CD14-positive monocyte (primary cell): ENCODE measurements around the gene GGTLC2. TPM values are rescaled to one million over a fixed set of nuclear protein-coding genes. Genes with fewer than 3 reads are reported as not detected.

Experiments
- DNase-seq, 3 donors: peaks; one replicate each; pipeline ENCODE4 v3.0.0-alpha.2; 2011 to 2022
- H2AFZ ChIP-seq: 2 replicates; pipeline ENCODE4 v1.6.0; 2012; ENCODE audit warnings: mild to moderate bottlenecking, low read depth, low read length, inconsistent platforms; ENCODE audit not compliant: insufficient read depth, poor library complexity, severe bottlenecking
- H3K27ac ChIP-seq, 2 donors: 1 replicate in 1 of 2; 2 replicates in 1 of 2; pipeline ENCODE4 v1.5.1; 2012 to 2013; ENCODE audit warnings: low read length in 2 of 2, control low read depth in 1 of 2, inconsistent platforms in 1 of 2, low read depth in 1 of 2, mild to moderate bottlenecking in 1 of 2
- H3K27me3 ChIP-seq, 2 donors: one replicate each; pipeline versions ENCODE4 v1.6.0 to v1.6.1; 2011 to 2013; ENCODE audit warnings: low read length in 2 of 2; ENCODE audit not compliant: control insufficient read depth in 2 of 2, insufficient read depth in 2 of 2
- H3K36me3 ChIP-seq, 2 donors: replicated peaks in 1 of 2; 1 replicate in 1 of 2; 2 replicates in 1 of 2; pipeline versions ENCODE4 v1.5.1 to v1.6.1; 2012 to 2013; ENCODE audit warnings: low read length in 2 of 2, control low read depth in 1 of 2, inconsistent platforms in 1 of 2, mild to moderate bottlenecking in 1 of 2; ENCODE audit not compliant: insufficient read depth in 2 of 2, control insufficient read depth in 1 of 2
- H3K4me1 ChIP-seq, 2 donors: 1 replicate in 1 of 2; 2 replicates in 1 of 2; pipeline versions ENCODE4 v1.5.1 to v1.6.1; 2012 to 2013; ENCODE audit warnings: low read length in 2 of 2, control low read depth in 1 of 2, inconsistent platforms in 1 of 2, mild to moderate bottlenecking in 1 of 2, moderate library complexity in 1 of 2; ENCODE audit not compliant: insufficient read depth in 2 of 2, control insufficient read depth in 1 of 2
- H3K4me2 ChIP-seq: replicated peaks from 2 replicates; pipeline ENCODE3; 2012; ENCODE audit warnings: low read length, moderate library complexity, mild to moderate bottlenecking; ENCODE audit not compliant: poor library complexity, severe bottlenecking; ENCODE audit errors: extremely low read depth
- H3K4me3 ChIP-seq, 3 experiments: fragments of 200-600 bp in 1 of 3; sonication (generic) in 1 of 3; replicated peaks in 1 of 3; 1 replicate in 2 of 3; 2 replicates in 1 of 3; pipeline ENCODE4 v1.5.1; 2011 to 2013; ENCODE audit warnings: low read length in 3 of 3, mild to moderate bottlenecking in 3 of 3, control low read depth in 2 of 3, low read depth in 2 of 3, inconsistent platforms in 1 of 3, moderate library complexity in 1 of 3
- H3K79me2 ChIP-seq: 2 replicates; pipeline ENCODE4 v1.6.0; 2012; ENCODE audit warnings: mild to moderate bottlenecking, control low read depth, inconsistent platforms, low read length, moderate library complexity; ENCODE audit not compliant: insufficient read depth
- H3K9ac ChIP-seq: 2 replicates; pipeline ENCODE4 v1.6.0; 2017; ENCODE audit warnings: low read length, mild to moderate bottlenecking; ENCODE audit not compliant: insufficient read depth, poor library complexity, severe bottlenecking
- H3K9me3 ChIP-seq, 2 donors: replicated peaks in 1 of 2; 1 replicate in 1 of 2; 2 replicates in 1 of 2; pipeline versions ENCODE4 v1.5.1 to v1.6.1; 2012 to 2013; ENCODE audit warnings: low read length in 2 of 2, control low read depth in 1 of 2; ENCODE audit not compliant: control insufficient read depth in 1 of 2, insufficient read depth in 1 of 2
- H4K20me1 ChIP-seq: 2 replicates; pipeline ENCODE4 v1.6.0; 2012; ENCODE audit warnings: mild to moderate bottlenecking, low read length, control low read depth, moderate library complexity; ENCODE audit not compliant: insufficient read depth
- H3K27ac Mint-ChIP-seq, 7 donors: one replicate each; pipeline ENCODE4 v1.8.0; 2020; ENCODE audit warnings: mild to moderate bottlenecking in 7 of 7, mixed read lengths in 7 of 7, moderate library complexity in 6 of 7, inconsistent platforms in 2 of 7
- H3K27me3 Mint-ChIP-seq, 3 donors: one replicate each; pipeline ENCODE4 v1.8.0; 2021 to 2022; ENCODE audit warnings: low read depth in 3 of 3, mild to moderate bottlenecking in 3 of 3, mixed read lengths in 3 of 3, moderate library complexity in 3 of 3, inconsistent platforms in 1 of 3
- H3K36me3 Mint-ChIP-seq, 2 donors: one replicate each; pipeline ENCODE4 v1.8.0; 2020; ENCODE audit warnings: mixed read lengths in 2 of 2, inconsistent platforms in 1 of 2, mild to moderate bottlenecking in 1 of 2
- H3K4me1 Mint-ChIP-seq: one replicate; pipeline ENCODE4 v1.8.0; 2020; ENCODE audit warnings: mild to moderate bottlenecking, mixed read lengths
- H3K4me3 Mint-ChIP-seq, 2 donors: one replicate each; pipeline ENCODE4 v1.8.0; 2020; ENCODE audit warnings: mild to moderate bottlenecking in 2 of 2, mixed read lengths in 2 of 2, moderate library complexity in 1 of 2
- H3K9me3 Mint-ChIP-seq, 7 donors: one replicate each; pipeline ENCODE4 v1.8.0; 2020 to 2022; ENCODE audit warnings: mixed read lengths in 7 of 7, mild to moderate bottlenecking in 6 of 7, moderate library complexity in 6 of 7, inconsistent platforms in 2 of 7
- CTCF ChIP-seq: fragments of 200-600 bp; IDR thresholded peaks from one replicate; pipeline ENCODE4 v1.8.0; 2022; ENCODE audit warnings: antibody characterized with exemption, mild to moderate bottlenecking
- WGBS: methylation state at CpG from one replicate; pipeline ENCODE4 v1.1.5; 2013; ENCODE audit warnings: missing lambda C conversion rate; ENCODE audit not compliant: insufficient coverage; 5-methylcytosine and 5-hydroxymethylcytosine counted together
- intact Hi-C, 2 donors: fragments of 100-400 bp; cut with micrococcal nuclease; formaldehyde crosslinking; loops; one replicate each; pipeline versions ENCODE4 v1.15.0 to v1.15.1; 2023
- polyA plus RNA-seq, 3 donors: library from polyadenylated mRNA; depleted of rRNA in 1 of 3; unstranded in 2 of 3; stranded (reverse) in 1 of 3; fragments of 300-500 nt in 2 of 3; fragments of >200 nt in 1 of 3; fragmentation: Illumina TruSeq in 2 of 3; gene quantifications; 1 replicate in 2 of 3; 2 replicates in 1 of 3; pipeline ENCODE4 v1.2.3, GENCODE V29; 2012 to 2021

Gene GGTLC2
- polyA plus RNA-seq, 3 donors: not detected

DNA sequence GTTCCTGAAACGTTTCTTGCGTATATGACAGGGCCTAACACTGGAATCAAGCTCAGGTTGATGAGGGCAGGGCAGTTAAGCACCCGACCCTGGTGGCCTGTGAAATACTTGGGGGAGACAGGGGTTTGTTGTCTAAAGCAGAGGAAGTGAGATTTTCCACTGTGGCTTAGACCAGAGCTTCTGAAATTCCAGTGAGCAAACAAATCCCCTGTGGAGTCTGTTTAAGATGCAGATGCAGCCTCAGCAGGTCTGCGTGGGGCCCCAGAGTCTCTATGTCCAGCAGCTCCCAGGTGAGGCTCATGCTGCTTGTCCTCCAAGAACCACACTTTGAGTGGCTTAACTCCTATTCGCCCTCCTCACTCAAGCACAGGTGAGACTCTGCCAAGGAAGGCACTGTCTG is 46.3 kb upstream of the GGTLC2 start:
- Histone ChIP-seq H3K27me3 (no peaks in the 10 kb centered on the region), H3K4me2 (no peak overlapping the region), H3K4me1 (no peaks in the 10 kb centered on the region), H2AFZ (no peak overlapping the region), H3K4me3 (no peak overlapping the region), H3K79me2 (no peaks in the 10 kb centered on the region), H3K9ac (no peak overlapping the region), H3K27ac (no peak overlapping the region), H3K9me3 (no peaks in the 10 kb centered on the region), H3K36me3 (no peaks in the 10 kb centered on the region), H4K20me1 (no peaks in the 10 kb centered on the region)
- Mint-ChIP-seq H3K27ac (no peak overlapping the region), H3K4me3 (no peak overlapping the region), H3K36me3 (no peaks in the 10 kb centered on the region), H3K4me1 (peaks cover 2% of the 10 kb centered on the region), H3K9me3 (no peaks in the 10 kb centered on the region), H3K27me3 (peaks cover 0 to 4% (median 3%) of the 10 kb centered on the region in 3 donors)
- no peak for DNase-seq
- no peak for TF ChIP-seq CTCF
- WGBS: 69% methylated on average over 4 of the region's 5 CpGs
- intact Hi-C loops: no loop called here

DNA sequence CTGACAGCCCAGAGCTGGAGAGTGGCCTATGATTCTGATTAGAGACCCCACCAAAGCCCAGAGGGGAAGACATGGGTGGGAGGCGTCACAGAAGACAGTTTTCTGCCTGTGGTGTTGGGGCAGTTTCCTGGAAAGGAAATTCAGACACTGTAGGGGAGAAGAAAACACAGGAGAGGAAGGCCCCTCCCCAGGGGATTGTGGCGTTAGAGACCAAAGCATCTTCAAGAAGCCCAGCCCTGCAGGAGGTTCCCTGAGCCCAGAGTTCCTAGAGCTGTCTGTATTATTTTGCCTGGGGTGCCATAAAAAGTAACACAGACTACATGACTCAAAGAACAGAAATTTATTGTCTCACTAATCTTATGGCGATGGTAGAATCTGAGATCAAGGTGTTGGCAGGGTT is 45.2 kb upstream of the GGTLC2 start:
- WGBS: no CpG with 5 or more reads among the region's 3 CpGs
- intact Hi-C loops: no loop called here
- no peak overlapping the region for H3K4me3 Mint-ChIP-seq

More for the DNA sequence above, 45.2 kb upstream of the GGTLC2 start:
- no peak for DNase-seq
- H3K36me3 ChIP-seq: no peaks in the 10 kb centered on the region
- Mint-ChIP-seq H3K36me3 (no peaks in the 10 kb centered on the region), H3K9me3 (no peaks in the 10 kb centered on the region), H3K4me1 (no peaks in the 10 kb centered on the region), H3K27me3 (peaks cover 0 to 6% (median 4%) of the 10 kb centered on the region in 3 donors), H3K27ac (no peak overlapping the region)
- TF ChIP-seq CTCF: no peak
- H3K27me3 ChIP-seq: no peaks in the 10 kb centered on the region
- H3K9ac ChIP-seq: no peak overlapping the region
- no peaks in the 10 kb centered on the region for H3K9me3 ChIP-seq
- H3K4me3 ChIP-seq: no peak overlapping the region
- no peak overlapping the region for H3K4me2 ChIP-seq
- H2AFZ ChIP-seq: no peak overlapping the region
- H3K4me1 ChIP-seq: no peaks in the 10 kb centered on the region
- no peaks in the 10 kb centered on the region for H4K20me1 ChIP-seq
- no peak overlapping the region for H3K27ac ChIP-seq
- no peaks in the 10 kb centered on the region for H3K79me2 ChIP-seq
